SK-N-SH (cell line): Measurements from ENCODE around the gene NAALADL2. TPM values are rescaled to one million over a fixed set of nuclear protein-coding genes. Genes with fewer than 3 reads are reported as not detected.

Experiments used
- CTCF ChIA-PET: fragments of 300-600, 350-600 bp; formaldehyde crosslinking; extraction: SDS; loops from one replicate; lab custom pipeline; 2021; lab: Yijun Ruan, JAX
- POLR2A ChIA-PET: fragments of 350-600 bp; sonication (Branson Sonifier 250); formaldehyde crosslinking; extraction: SDS; loops from one replicate; lab custom pipeline; 2020; ENCODE audit warnings: antibody characterized with exemption, inconsistent platforms; lab: Yijun Ruan, JAX
- DNase-seq: peaks from one replicate; pipeline ENCODE4 v3.0.0; 2012
- H2AFZ ChIP-seq: fragments of 200-600 bp; sonication (generic); 2 replicates; pipeline ENCODE4 v1.8.1; 2016; ENCODE audit warnings: antibody characterized with exemption, mild to moderate bottlenecking, low read depth
- H3F3A ChIP-seq: fragments of 200-600 bp; sonication (generic); replicated peaks from 2 replicates; pipeline ENCODE3; 2016; ENCODE audit warnings: antibody characterized with exemption, mild to moderate bottlenecking; ENCODE audit not compliant: insufficient read depth
- H3K27ac ChIP-seq, 2 experiments: fragments of 200-500 bp in 1 of 2; fragments of 200-600 bp in 1 of 2; sonication (Bioruptor generic) in 1 of 2; sonication (generic), shearing (Covaris generic) in 1 of 2; 2 replicates each; pipeline versions ENCODE4 v1.5.1 to v1.6.1; 2014 to 2016; ENCODE audit warnings: low read depth in 2 of 2, inconsistent platforms in 1 of 2, low read length in 1 of 2, mild to moderate bottlenecking in 1 of 2, mixed read lengths in 1 of 2
- H3K27me3 ChIP-seq: fragments of 200-600 bp; sonication (generic), shearing (Covaris generic); 2 replicates; pipeline ENCODE4 v1.6.1; 2016; ENCODE audit warnings: mixed run types; ENCODE audit not compliant: insufficient read depth
- H3K36me3 ChIP-seq, 2 experiments: fragments of 200-500 bp in 1 of 2; fragments of 200-600 bp in 1 of 2; sonication (Bioruptor generic) in 1 of 2; sonication (generic) in 1 of 2; replicated peaks in 1 of 2; 2 replicates each; pipeline versions ENCODE3 to v1.5.1; 2014 to 2016; ENCODE audit warnings: low read length in 1 of 2, mild to moderate bottlenecking in 1 of 2; ENCODE audit not compliant: insufficient read depth in 2 of 2, control insufficient read depth in 1 of 2
- H3K4me1 ChIP-seq, 2 experiments: fragments of 200-500 bp in 1 of 2; fragments of 200-600 bp in 1 of 2; sonication (Bioruptor generic) in 1 of 2; sonication (generic), shearing (Covaris generic) in 1 of 2; 2 replicates each; pipeline versions ENCODE4 v1.5.1 to v1.6.1; 2014 to 2016; ENCODE audit warnings: low read depth in 1 of 2, low read length in 1 of 2, mixed run types in 1 of 2; ENCODE audit not compliant: insufficient read depth in 2 of 2, control insufficient read depth in 1 of 2
- H3K4me2 ChIP-seq: fragments of 200-600 bp; sonication (generic), shearing (Covaris generic); 2 replicates; pipeline ENCODE4 v1.6.1; 2017; ENCODE audit warnings: mixed run types
- H3K4me3 ChIP-seq, 2 experiments: fragments of 200-500 bp in 1 of 2; fragments of 200-600 bp in 1 of 2; sonication (Bioruptor generic) in 1 of 2; sonication (generic), shearing (Covaris generic) in 1 of 2; 2 replicates each; pipeline versions ENCODE4 v1.5.1 to v1.8.1; 2014 to 2016; ENCODE audit warnings: low read depth in 2 of 2, inconsistent platforms in 1 of 2, low read length in 1 of 2, mild to moderate bottlenecking in 1 of 2, mixed read lengths in 1 of 2, moderate library complexity in 1 of 2
- H3K79me2 ChIP-seq: fragments of 200-600 bp; sonication (generic); 2 replicates; pipeline ENCODE4 v1.8.1; 2017; ENCODE audit warnings: mild to moderate bottlenecking; ENCODE audit not compliant: insufficient read depth
- H3K9ac ChIP-seq: fragments of 200-600 bp; sonication (generic); 2 replicates; pipeline ENCODE4 v1.6.1; 2017; ENCODE audit warnings: mixed run types
- H3K9me2 ChIP-seq: fragments of 200-600 bp; sonication (generic); 2 replicates; pipeline ENCODE4 v1.6.1; 2017; ENCODE audit warnings: mixed run types
- H3K9me3 ChIP-seq: fragments of 200-600 bp; sonication (generic); 2 replicates; pipeline ENCODE4 v1.6.1; 2017; ENCODE audit warnings: mixed run types, mild to moderate bottlenecking, moderate library complexity
- H4K20me1 ChIP-seq: fragments of 200-600 bp; sonication (generic); 2 replicates; pipeline ENCODE4 v1.6.1; 2017; ENCODE audit warnings: mild to moderate bottlenecking, mixed run types; ENCODE audit not compliant: insufficient read depth
- ELF1 ChIP-seq: IDR thresholded peaks from 2 replicates; pipeline ENCODE4 v1.4.0; 2012
- EZH2phosphoT487 ChIP-seq: fragments of 200-600 bp; sonication (generic); IDR thresholded peaks from 2 replicates; pipeline ENCODE4 v1.6.1; 2017; ENCODE audit warnings: low read depth, mixed run types, mild to moderate bottlenecking, antibody characterized with exemption, moderate library complexity, borderline replicate concordance
- FOXJ3 ChIP-seq: sonication (generic); formaldehyde crosslinking; IDR thresholded peaks from 2 replicates; pipeline ENCODE4 v1.5.1; 2020; ENCODE audit warnings: mild to moderate bottlenecking, missing genetic modification reagents
- FOXM1 ChIP-seq: IDR thresholded peaks from 2 replicates; pipeline ENCODE4 v1.4.0; 2012; ENCODE audit warnings: low read depth, mild to moderate bottlenecking
- GABPA ChIP-seq: IDR thresholded peaks from 2 replicates; pipeline ENCODE4 v1.4.0; 2012; ENCODE audit warnings: low read depth, mild to moderate bottlenecking
- MXI1 ChIP-seq: IDR thresholded peaks from 2 replicates; pipeline ENCODE4 v1.6.1; 2012; ENCODE audit warnings: mild to moderate bottlenecking, low read depth, low read length, improper control_type of control experiment
- NFIC ChIP-seq: IDR thresholded peaks from 2 replicates; pipeline ENCODE4 v1.4.0; 2012; ENCODE audit warnings: borderline replicate concordance
- NRF1 ChIP-seq: IDR thresholded peaks from 2 replicates; pipeline ENCODE4 v1.6.1; 2012; ENCODE audit warnings: low read depth, mild to moderate bottlenecking, low read length
- RFX5 ChIP-seq: IDR thresholded peaks from 2 replicates; pipeline ENCODE4 v1.6.1; 2012; ENCODE audit warnings: mild to moderate bottlenecking, improper control_type of control experiment, low read length
- RXRA ChIP-seq: IDR thresholded peaks from 2 replicates; pipeline ENCODE4 v1.4.0; 2012; ENCODE audit warnings: low read depth, mild to moderate bottlenecking, borderline replicate concordance
- SMC3 ChIP-seq: IDR thresholded peaks from 2 replicates; pipeline ENCODE4 v1.6.1; 2012; ENCODE audit warnings: low read depth, low read length, improper control_type of control experiment
- YY1 ChIP-seq: IDR thresholded peaks from 2 replicates; pipeline ENCODE4 v1.4.0; 2012; ENCODE audit warnings: low read depth, mild to moderate bottlenecking
- WGBS: methylation state at CpG from one replicate; pipeline ENCODE4 v1.1.6; 2017; ENCODE audit warnings: low lambda C conversion rate; 5-methylcytosine and 5-hydroxymethylcytosine counted together
- polyA plus RNA-seq, 3 experiments: library from polyadenylated mRNA; depleted of rRNA; stranded (reverse); fragments of >200 nt; gene quantifications; 2 replicates each; pipeline ENCODE4 v1.2.3, GENCODE V29; 2012
- TF ChIP-seq, protein P1 (sequence below): IDR thresholded peaks from 2 replicates; pipeline ENCODE4 v1.4.0; 2012; ENCODE audit warnings: low read depth, borderline replicate concordance
- TF ChIP-seq, protein P2 (sequence below): IDR thresholded peaks from 2 replicates; pipeline ENCODE4; 2012
- TF ChIP-seq, protein P3 (sequence below): fragments of 200-600 bp; sonication (generic); IDR thresholded peaks from 2 replicates; pipeline ENCODE4 v1.6.1; 2017; ENCODE audit warnings: antibody characterized with exemption, mild to moderate bottlenecking, moderate library complexity

The NAALADL2 gene
- polyA plus RNA-seq, 1 of the 3 experiments (the other 2 are of a cell fraction): 1.2 TPM

DNA sequence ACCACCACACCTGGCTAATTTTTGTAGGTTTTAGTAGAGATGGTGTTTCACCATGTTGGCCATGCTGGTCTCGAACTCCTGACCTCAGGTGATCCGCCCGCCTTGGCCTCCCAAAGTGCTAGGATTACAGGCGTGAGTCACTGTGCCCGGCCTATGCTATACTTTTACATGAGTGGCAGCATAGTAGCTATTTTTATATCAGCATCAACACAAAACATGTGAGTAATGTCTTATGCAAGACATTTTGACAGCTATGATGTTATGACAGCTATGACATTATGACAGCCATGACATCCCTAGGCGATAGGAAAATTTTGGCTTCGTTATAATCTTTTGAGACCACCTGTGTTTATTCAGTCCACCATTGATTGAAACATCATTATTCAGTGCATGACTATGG lies 4.1 kb upstream of the NAALADL2 start:
- 89% methylated on average over 7 of the region's 7 CpGs for WGBS
- H3K27ac ChIP-seq: no peak overlapping the region
- no peaks in the 10 kb centered on the region for H3K9me2 ChIP-seq
- no peaks in the 10 kb centered on the region for H3K27me3 ChIP-seq
- DNase-seq: no peak
- H3K4me3 ChIP-seq: no peak overlapping the region
- no peak overlapping the region for H2AFZ ChIP-seq
- H3F3A ChIP-seq: no peaks in the 10 kb centered on the region
- ChIA-PET CTCF (interaction anchor here (0.6 kb wide), 1 partner anchor 17 kb away, joined by 3 read pairs; no protein-coding TSS in a partner anchor), POLR2A (no interaction called here)
- H3K4me1 ChIP-seq: no peaks in the 10 kb centered on the region
- H3K9me3 ChIP-seq: no peaks in the 10 kb centered on the region
- H4K20me1 ChIP-seq: no peaks in the 10 kb centered on the region
- H3K79me2 ChIP-seq: no peaks in the 10 kb centered on the region
- no peak overlapping the region for H3K9ac ChIP-seq
- no peak for TF ChIP-seq RXRA
- TF ChIP-seq ELF1: no peak
- TF ChIP-seq FOXM1: no peak
- TF ChIP-seq, protein P1, sequence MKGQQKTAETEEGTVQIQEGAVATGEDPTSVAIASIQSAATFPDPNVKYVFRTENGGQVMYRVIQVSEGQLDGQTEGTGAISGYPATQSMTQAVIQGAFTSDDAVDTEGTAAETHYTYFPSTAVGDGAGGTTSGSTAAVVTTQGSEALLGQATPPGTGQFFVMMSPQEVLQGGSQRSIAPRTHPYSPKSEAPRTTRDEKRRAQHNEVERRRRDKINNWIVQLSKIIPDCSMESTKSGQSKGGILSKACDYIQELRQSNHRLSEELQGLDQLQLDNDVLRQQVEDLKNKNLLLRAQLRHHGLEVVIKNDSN: no peak
- TF ChIP-seq SMC3: no peak
- no peak for TF ChIP-seq GABPA
- no peak for TF ChIP-seq RFX5
- TF ChIP-seq MXI1: no peak
- TF ChIP-seq FOXJ3 (CRISPR knock-in tag): no peak
- TF ChIP-seq, protein P2, sequence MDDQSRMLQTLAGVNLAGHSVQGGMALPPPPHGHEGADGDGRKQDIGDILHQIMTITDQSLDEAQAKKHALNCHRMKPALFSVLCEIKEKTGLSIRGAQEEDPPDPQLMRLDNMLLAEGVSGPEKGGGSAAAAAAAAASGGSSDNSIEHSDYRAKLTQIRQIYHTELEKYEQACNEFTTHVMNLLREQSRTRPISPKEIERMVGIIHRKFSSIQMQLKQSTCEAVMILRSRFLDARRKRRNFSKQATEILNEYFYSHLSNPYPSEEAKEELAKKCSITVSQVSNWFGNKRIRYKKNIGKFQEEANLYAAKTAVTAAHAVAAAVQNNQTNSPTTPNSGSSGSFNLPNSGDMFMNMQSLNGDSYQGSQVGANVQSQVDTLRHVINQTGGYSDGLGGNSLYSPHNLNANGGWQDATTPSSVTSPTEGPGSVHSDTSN: no peak
- no peak overlapping the region for H3K4me2 ChIP-seq
- no peaks in the 10 kb centered on the region for H3K36me3 ChIP-seq

GRCh38 chr3:174857301-174857700 lies 1.8 kb upstream of the NAALADL2 start:
- WGBS: 83% methylated on average over 3 of the region's 3 CpGs
- Histone ChIP-seq H3K36me3 (no peaks in the 10 kb centered on the region), H3K79me2 (no peaks in the 10 kb centered on the region), H3K4me1 (no peaks in the 10 kb centered on the region), H2AFZ (no peak overlapping the region), H3F3A (no peaks in the 10 kb centered on the region), H3K9me2 (no peaks in the 10 kb centered on the region), H3K27ac (no peak overlapping the region), H3K9ac (no peak overlapping the region), H3K9me3 (no peaks in the 10 kb centered on the region), H3K4me3 (no peak overlapping the region), H3K4me2 (no peak overlapping the region), H4K20me1 (no peaks in the 10 kb centered on the region), H3K27me3 (no peaks in the 10 kb centered on the region)
- DNase-seq: no peak
- TF ChIP-seq MXI1 (no peak), YY1 (no peak), EZH2phosphoT487 (no peak), NRF1 (no peak), SMC3 (no peak), NFIC (no peak)
- TF ChIP-seq, protein P3, sequence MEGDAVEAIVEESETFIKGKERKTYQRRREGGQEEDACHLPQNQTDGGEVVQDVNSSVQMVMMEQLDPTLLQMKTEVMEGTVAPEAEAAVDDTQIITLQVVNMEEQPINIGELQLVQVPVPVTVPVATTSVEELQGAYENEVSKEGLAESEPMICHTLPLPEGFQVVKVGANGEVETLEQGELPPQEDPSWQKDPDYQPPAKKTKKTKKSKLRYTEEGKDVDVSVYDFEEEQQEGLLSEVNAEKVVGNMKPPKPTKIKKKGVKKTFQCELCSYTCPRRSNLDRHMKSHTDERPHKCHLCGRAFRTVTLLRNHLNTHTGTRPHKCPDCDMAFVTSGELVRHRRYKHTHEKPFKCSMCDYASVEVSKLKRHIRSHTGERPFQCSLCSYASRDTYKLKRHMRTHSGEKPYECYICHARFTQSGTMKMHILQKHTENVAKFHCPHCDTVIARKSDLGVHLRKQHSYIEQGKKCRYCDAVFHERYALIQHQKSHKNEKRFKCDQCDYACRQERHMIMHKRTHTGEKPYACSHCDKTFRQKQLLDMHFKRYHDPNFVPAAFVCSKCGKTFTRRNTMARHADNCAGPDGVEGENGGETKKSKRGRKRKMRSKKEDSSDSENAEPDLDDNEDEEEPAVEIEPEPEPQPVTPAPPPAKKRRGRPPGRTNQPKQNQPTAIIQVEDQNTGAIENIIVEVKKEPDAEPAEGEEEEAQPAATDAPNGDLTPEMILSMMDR: no peak
- TF ChIP-seq, protein P2: no peak
- ChIA-PET CTCF (no interaction called here), POLR2A (no interaction called here)
